Nephron (organoid): ENCODE data around the gene PAX8.

Source experiments
- H3K27ac Mint-ChIP-seq, 3 experiments: 2 replicates each; pipeline ENCODE4 v1.8.0; 2020; ENCODE audit warnings: mixed read lengths in 3 of 3, mild to moderate bottlenecking in 2 of 3, moderate library complexity in 1 of 3
- H3K27me3 Mint-ChIP-seq: 2 replicates; pipeline ENCODE4 v1.8.0; 2021; ENCODE audit warnings: low read depth, mild to moderate bottlenecking, moderate library complexity, mixed read lengths
- H3K36me3 Mint-ChIP-seq: 2 replicates; pipeline ENCODE4 v1.8.0; 2020; ENCODE audit warnings: low read depth, mixed read lengths
- H3K4me1 Mint-ChIP-seq: 2 replicates; pipeline ENCODE4 v1.8.0; 2020; ENCODE audit warnings: mixed read lengths
- H3K4me3 Mint-ChIP-seq, 3 experiments: 2 replicates each; pipeline ENCODE4 v1.8.0; 2020; ENCODE audit warnings: mild to moderate bottlenecking in 3 of 3, mixed read lengths in 3 of 3, moderate library complexity in 2 of 3
- H3K9me3 Mint-ChIP-seq: 2 replicates; pipeline ENCODE4 v1.8.0; 2020; ENCODE audit warnings: mixed read lengths
- TF ChIP-seq, protein P1 (sequence below), 3 experiments: fragments of 200-600 bp; sonication (generic); IDR thresholded peaks; one replicate each; pipeline ENCODE4 v1.5.0; 2021; ENCODE audit warnings: antibody characterized with exemption in 3 of 3; ENCODE audit not compliant: unreplicated experiment in 3 of 3

PAX8 gene

GRCh38 chr2:113246606-113247005 is 32.1 kb downstream of the PAX8 start:
- peaks cover 15% of the 10 kb centered on the region for H3K4me1 Mint-ChIP-seq
- peak overlapping the region; percentile 43 to 83 (median 69) for H3K27ac Mint-ChIP-seq
- peaks cover 47% of the 10 kb centered on the region for H3K36me3 Mint-ChIP-seq
- peaks cover 20% of the 10 kb centered on the region for H3K27me3 Mint-ChIP-seq
- no peaks in the 10 kb centered on the region for H3K9me3 Mint-ChIP-seq
- no peak overlapping the region for H3K4me3 Mint-ChIP-seq
- TF ChIP-seq, protein P1, sequence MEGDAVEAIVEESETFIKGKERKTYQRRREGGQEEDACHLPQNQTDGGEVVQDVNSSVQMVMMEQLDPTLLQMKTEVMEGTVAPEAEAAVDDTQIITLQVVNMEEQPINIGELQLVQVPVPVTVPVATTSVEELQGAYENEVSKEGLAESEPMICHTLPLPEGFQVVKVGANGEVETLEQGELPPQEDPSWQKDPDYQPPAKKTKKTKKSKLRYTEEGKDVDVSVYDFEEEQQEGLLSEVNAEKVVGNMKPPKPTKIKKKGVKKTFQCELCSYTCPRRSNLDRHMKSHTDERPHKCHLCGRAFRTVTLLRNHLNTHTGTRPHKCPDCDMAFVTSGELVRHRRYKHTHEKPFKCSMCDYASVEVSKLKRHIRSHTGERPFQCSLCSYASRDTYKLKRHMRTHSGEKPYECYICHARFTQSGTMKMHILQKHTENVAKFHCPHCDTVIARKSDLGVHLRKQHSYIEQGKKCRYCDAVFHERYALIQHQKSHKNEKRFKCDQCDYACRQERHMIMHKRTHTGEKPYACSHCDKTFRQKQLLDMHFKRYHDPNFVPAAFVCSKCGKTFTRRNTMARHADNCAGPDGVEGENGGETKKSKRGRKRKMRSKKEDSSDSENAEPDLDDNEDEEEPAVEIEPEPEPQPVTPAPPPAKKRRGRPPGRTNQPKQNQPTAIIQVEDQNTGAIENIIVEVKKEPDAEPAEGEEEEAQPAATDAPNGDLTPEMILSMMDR (IDR thresholded peaks at IDR 0.05; ENCODE audit: unreplicated experiment in 3 of 3) = no peak

- H3K36me3 Mint-ChIP-seq = peaks cover 57% of the 10 kb centered on the region
- no peaks in the 10 kb centered on the region for H3K9me3 Mint-ChIP-seq
- peak overlapping the region; percentile 69 to 83 (median 71) for H3K27ac Mint-ChIP-seq
- peaks cover 24% of the 10 kb centered on the region for H3K4me1 Mint-ChIP-seq
- TF ChIP-seq, protein P1 (IDR thresholded peaks at IDR 0.05; ENCODE audit: unreplicated experiment in 3 of 3) = no peak
- peak overlapping the region in 1 of 3 experiments; percentile 2 for H3K4me3 Mint-ChIP-seq
- H3K27me3 Mint-ChIP-seq = peaks cover 18% of the 10 kb centered on the region
These were observed 33.4 kb downstream of the PAX8 start for GRCh38 chr2:113245276-113245711.

- Mint-ChIP-seq H3K27ac (peak overlapping the region; percentile 50 to 73 (median 65)), H3K4me3 (no peak overlapping the region), H3K9me3 (peaks cover 1% of the 10 kb centered on the region), H3K4me1 (peaks cover 29% of the 10 kb centered on the region), H3K27me3 (peaks cover 10% of the 10 kb centered on the region), H3K36me3 (peaks cover 59% of the 10 kb centered on the region)
- TF ChIP-seq, protein P1 (IDR thresholded peaks at IDR 0.05; ENCODE audit: unreplicated experiment in 3 of 3) = no peak
These were observed 36.4 kb downstream of the PAX8 start for GRCh38 chr2:113242327-113242726.

- H3K27ac Mint-ChIP-seq = peak overlapping the region; percentile 56 to 92 (median 78)
- TF ChIP-seq, protein P1 (IDR thresholded peaks at IDR 0.05; ENCODE audit: unreplicated experiment in 3 of 3) = no peak
- peaks cover 6% of the 10 kb centered on the region for H3K27me3 Mint-ChIP-seq
- peak overlapping the region in 1 of 3 experiments; percentile 8 for H3K4me3 Mint-ChIP-seq
- H3K9me3 Mint-ChIP-seq = peaks cover 2% of the 10 kb centered on the region
- H3K4me1 Mint-ChIP-seq = peaks cover 27% of the 10 kb centered on the region
- peaks cover 60% of the 10 kb centered on the region for H3K36me3 Mint-ChIP-seq
These were observed 37.5 kb downstream of the PAX8 start for GRCh38 chr2:113240915-113241911.

DNA sequence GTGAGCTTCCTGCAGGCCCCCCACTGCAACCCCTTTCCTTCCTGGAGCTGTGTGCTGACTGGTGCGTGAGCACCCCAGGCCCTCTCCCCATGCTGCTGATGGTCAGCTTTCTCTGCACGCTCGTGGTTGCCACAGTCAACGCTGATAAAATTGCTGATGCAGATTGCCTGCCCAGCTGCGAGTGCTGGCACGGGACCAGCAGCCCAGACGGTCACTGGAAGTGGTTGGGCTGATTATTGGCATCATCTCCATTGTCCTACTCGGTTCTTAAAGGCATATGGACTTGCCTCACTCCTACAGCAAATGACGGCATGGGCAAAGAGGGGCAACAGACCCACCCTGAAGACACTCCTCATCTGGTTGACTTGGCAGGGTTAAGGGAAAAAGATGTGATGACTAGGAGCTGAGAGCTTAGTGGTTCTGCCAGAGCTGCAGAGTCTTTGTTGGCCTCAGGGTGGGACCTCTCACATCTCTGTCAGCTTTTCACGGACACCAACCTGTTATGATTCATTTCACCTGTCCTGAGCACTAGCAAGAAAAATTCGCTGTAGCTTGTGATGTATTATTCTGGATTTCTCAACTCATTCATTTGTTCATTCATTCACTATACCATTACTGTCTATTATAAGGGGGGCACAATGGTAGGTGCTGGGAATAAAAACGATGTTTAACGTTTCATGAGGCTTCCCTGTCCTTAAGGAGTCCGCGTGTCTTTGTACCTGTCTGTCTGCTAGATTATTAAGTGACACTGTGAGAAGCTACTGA is 38.4 kb downstream of the PAX8 start:
- Mint-ChIP-seq H3K27me3 (peaks cover 6% of the 10 kb centered on the region), H3K4me3 (peak overlapping the region in 2 of 3 experiments; percentile 31 to 52), H3K36me3 (peaks cover 56% of the 10 kb centered on the region), H3K27ac (peak overlapping the region; percentile 56 to 92 (median 78)), H3K4me1 (peaks cover 20% of the 10 kb centered on the region), H3K9me3 (peaks cover 2% of the 10 kb centered on the region)
- TF ChIP-seq, protein P1 (IDR thresholded peaks at IDR 0.05; ENCODE audit: unreplicated experiment in 3 of 3) = no peak
